ENCODE measurements around the gene PNPO.

Gene PNPO

DNA sequence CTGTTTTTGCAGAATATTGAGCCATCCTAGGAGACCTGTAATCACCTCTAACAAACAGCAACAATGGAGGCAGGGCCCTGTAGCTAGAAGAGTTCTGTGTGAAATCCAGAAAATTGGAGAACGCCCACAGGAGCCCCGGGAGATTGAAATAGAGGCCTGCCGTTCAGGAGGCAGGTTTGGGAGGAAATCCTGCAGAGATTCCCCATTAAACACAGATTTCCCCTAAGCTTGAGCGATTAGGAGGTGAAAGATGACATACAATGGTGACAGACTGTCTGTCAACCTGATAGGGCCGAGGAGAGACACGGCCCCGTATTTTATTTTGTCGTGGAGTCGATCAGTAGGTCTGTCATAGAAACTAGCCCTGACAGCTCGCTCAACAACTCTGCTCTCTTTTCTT is 47.8 kb downstream of the PNPO start:
- TF ChIP-seq, protein P1, sequence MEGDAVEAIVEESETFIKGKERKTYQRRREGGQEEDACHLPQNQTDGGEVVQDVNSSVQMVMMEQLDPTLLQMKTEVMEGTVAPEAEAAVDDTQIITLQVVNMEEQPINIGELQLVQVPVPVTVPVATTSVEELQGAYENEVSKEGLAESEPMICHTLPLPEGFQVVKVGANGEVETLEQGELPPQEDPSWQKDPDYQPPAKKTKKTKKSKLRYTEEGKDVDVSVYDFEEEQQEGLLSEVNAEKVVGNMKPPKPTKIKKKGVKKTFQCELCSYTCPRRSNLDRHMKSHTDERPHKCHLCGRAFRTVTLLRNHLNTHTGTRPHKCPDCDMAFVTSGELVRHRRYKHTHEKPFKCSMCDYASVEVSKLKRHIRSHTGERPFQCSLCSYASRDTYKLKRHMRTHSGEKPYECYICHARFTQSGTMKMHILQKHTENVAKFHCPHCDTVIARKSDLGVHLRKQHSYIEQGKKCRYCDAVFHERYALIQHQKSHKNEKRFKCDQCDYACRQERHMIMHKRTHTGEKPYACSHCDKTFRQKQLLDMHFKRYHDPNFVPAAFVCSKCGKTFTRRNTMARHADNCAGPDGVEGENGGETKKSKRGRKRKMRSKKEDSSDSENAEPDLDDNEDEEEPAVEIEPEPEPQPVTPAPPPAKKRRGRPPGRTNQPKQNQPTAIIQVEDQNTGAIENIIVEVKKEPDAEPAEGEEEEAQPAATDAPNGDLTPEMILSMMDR (IDR thresholded peaks at IDR 0.05; ENCODE audit: low read depth, low read length, missing control alignments) = no peak
- no peak overlapping the region for H3K4me3 ChIP-seq (replicated peaks; ENCODE audit: low read depth, low read length)
- no peak for DNase-seq (ENCODE audit: extremely low read depth, low read depth)

DNA sequence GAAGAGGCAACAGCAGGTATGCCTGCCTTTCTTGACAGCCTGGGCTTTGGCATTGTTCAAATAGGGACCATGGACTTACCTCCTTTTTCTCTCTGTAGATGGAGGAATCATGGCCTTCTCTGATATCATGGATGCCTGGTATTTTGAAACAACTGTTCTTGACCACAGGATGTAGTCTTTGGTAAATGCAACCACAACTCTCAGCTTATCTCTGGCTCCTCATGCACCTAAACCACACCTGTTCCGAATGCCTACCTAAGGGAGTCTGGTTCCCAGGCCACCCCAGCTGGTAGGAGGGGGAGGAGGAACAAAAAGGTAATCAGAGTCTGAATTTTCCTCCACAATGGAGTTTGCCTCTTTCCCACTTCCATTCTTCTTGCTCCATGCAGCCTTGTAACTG is 48.3 kb downstream of the PNPO start:
- H3K4me3 ChIP-seq (replicated peaks; ENCODE audit: low read depth, low read length) = no peak overlapping the region
- TF ChIP-seq, protein P1 (IDR thresholded peaks at IDR 0.05; ENCODE audit: low read depth, low read length, missing control alignments) = no peak
- DNase-seq (ENCODE audit: extremely low read depth, low read depth) = no peak

DNA sequence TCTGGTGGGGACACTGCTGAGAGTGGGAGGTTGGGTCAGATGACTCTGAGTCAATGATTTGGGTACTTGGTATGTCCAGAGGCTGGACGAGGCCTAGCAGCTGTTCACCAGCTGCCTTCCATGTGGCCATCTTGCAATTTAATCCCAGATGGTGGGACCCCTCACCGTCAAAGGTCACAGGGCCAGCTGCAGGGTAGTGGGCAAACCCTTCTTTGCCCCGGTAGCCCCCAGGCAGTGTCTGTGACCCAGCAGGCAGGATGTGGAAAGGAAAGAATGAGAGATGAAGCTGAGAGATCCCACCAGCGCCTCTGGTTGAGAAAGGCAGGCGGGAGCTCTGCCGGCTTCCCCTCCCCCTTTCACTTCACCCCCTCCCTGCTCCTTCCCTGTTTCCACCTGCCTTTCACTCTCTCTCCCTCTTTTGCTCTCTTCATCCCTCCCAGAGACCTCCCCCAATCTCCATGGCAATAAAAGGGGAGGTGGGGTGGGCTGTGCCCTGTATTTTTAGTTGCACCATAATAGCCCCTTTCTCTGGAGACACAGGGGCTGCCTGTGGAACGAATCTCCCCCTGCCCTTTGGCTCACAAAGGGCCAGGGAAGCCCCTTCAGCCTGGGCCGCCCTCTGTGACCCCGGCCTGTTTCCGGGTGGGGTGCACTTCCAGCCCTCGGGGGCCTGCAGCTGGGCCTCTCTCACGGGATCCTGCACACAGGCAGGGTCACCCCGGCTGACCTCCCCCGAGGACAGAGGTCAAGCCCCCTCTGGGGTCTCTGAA is 49.8 kb downstream of the PNPO start:
- no peak overlapping the region for H3K4me3 ChIP-seq (replicated peaks; ENCODE audit: low read depth, low read length)
- no peak for DNase-seq (ENCODE audit: extremely low read depth, low read depth)
- TF ChIP-seq, protein P1 (IDR thresholded peaks at IDR 0.05; ENCODE audit: low read depth, low read length, missing control alignments) = no peak

DNA sequence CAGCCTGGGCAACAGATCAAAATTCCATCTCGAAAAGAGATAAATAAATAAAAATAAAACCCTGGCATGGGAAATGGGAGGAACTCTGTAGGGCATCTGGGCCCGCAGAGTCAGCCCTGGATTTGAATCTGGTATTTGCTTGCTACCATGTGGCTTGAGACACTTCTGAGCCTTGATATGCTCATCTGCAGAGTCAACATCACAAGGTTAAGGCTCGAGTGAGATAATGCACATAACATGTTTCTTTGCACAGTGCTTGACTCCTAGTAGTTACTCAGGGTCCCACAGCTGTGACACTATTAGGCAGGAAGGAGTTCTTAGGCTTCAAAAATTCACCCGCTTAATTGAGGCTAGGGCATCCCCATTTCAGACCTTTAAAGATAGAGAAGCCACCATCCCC is 50.8 kb downstream of the PNPO start:
- DNase-seq (ENCODE audit: extremely low read depth, low read depth) = no peak
- H3K4me3 ChIP-seq (replicated peaks; ENCODE audit: low read depth, low read length) = no peak overlapping the region
- TF ChIP-seq, protein P1 (IDR thresholded peaks at IDR 0.05; ENCODE audit: low read depth, low read length, missing control alignments) = no peak

DNA sequence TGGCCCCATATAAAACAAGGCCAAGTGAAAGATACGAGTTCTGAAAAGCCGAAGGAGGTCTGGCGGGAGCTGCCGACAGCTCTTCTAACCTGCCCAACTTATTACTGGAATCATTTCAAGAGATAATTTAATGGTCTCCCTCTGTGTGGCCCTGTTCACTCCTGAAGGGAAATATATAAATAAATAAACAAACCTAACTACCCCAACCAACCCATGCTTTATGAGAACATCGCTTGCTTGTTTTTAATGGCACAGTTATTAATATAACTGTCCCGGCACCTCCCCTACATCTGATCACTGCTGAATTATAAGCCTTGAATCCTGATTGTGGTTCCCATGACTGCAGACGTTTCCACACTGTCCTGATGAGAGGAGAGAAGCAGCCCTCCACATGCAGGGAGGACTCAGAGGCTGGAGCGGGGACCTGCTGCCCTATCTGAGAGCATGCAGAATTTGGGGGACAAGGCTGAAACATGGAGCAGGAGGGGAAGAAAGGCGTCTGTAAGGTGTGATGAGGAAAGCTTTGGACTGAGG is 51.7 kb downstream of the PNPO start:
- TF ChIP-seq, protein P1 (IDR thresholded peaks at IDR 0.05; ENCODE audit: low read depth, low read length, missing control alignments) = no peak
- no peak overlapping the region for H3K4me3 ChIP-seq (replicated peaks; ENCODE audit: low read depth, low read length)
- no peak for DNase-seq (ENCODE audit: extremely low read depth, low read depth)

DNA sequence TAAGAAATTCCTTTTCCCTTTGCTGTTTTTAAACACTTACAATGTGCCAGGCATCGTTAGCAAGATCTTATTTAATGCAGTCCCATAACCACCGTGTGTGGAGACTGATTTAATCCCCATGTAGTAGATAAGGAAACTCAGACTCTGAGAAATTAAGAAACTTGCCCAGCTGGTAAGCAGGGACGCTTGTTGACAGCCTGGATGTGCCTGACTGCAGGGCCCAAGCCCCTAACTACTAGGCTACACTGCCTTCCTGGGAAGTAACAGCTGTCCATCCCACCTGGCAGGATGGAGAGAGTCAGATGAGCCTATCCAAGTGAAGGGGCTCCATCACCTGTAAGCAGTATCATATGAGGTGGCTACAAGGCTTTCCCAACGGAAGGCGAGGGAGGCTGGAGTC is 52.6 kb downstream of the PNPO start:
- no peak for DNase-seq (ENCODE audit: extremely low read depth, low read depth)
- H3K4me3 ChIP-seq (replicated peaks; ENCODE audit: low read depth, low read length) = no peak overlapping the region
- TF ChIP-seq, protein P1 (IDR thresholded peaks at IDR 0.05; ENCODE audit: low read depth, low read length, missing control alignments) = no peak
